HepG2 (cell line): ENCODE measurements around the gene ZBTB20. TPM values are rescaled to one million over a fixed set of nuclear protein-coding genes. Genes with fewer than 3 reads are reported as not detected.

Experiments used
- CEBPZ ChIP-seq: IDR thresholded peaks from 2 replicates; pipeline ENCODE4 v1.6.1; 2012; ENCODE audit warnings: low read length, improper control_type of control experiment
- GZF1 ChIP-seq: sonication (generic); formaldehyde crosslinking; IDR thresholded peaks from 2 replicates; pipeline ENCODE4 v1.5.1; 2020; ENCODE audit warnings: mild to moderate bottlenecking, missing genetic modification reagents
- HDAC2 ChIP-seq: sonication (generic); formaldehyde crosslinking; IDR thresholded peaks from 2 replicates; pipeline ENCODE4 v1.4.0; 2020; ENCODE audit warnings: missing genetic modification reagents
- KAT2B ChIP-seq: fragments of 150-350 bp; IDR thresholded peaks from 2 replicates; pipeline ENCODE4 v1.6.1; 2014; ENCODE audit warnings: low read depth, low read length, borderline replicate concordance
- KDM5B ChIP-seq: sonication (generic); formaldehyde crosslinking; IDR thresholded peaks from 2 replicates; pipeline ENCODE4 v1.4.0; 2020; ENCODE audit warnings: missing genetic modification reagents, mild to moderate bottlenecking, borderline replicate concordance
- KIAA2018 ChIP-seq: sonication (generic); formaldehyde crosslinking; IDR thresholded peaks from 2 replicates; pipeline ENCODE4 v1.5.0; 2020; ENCODE audit warnings: mild to moderate bottlenecking, missing genetic modification reagents, borderline replicate concordance
- KLF11 ChIP-seq: IDR thresholded peaks from 2 replicates; pipeline ENCODE4 v1.6.1; 2016; ENCODE audit warnings: missing compliant biosample characterization
- NPAS2 ChIP-seq: sonication (generic); formaldehyde crosslinking; IDR thresholded peaks from 2 replicates; pipeline ENCODE4 v1.8.0; 2022; ENCODE audit warnings: mild to moderate bottlenecking, missing genetic modification reagents, borderline replicate concordance
- TRIM22 ChIP-seq: fragments of 450-650 bp; IDR thresholded peaks from 2 replicates; pipeline ENCODE4 v1.6.1; 2017
- TSC22D2 ChIP-seq: sonication (generic); formaldehyde crosslinking; IDR thresholded peaks from 2 replicates; pipeline ENCODE4 v1.5.1; 2020; ENCODE audit warnings: missing genetic modification reagents, mild to moderate bottlenecking, borderline replicate concordance
- ZNF263 ChIP-seq: sonication (generic); formaldehyde crosslinking; IDR thresholded peaks from 2 replicates; pipeline ENCODE4 v1.4.0; 2020; ENCODE audit warnings: missing genetic modification reagents
- ZNF331 ChIP-seq: sonication (generic); formaldehyde crosslinking; IDR thresholded peaks from 2 replicates; pipeline ENCODE4 v1.4.0; 2020; ENCODE audit warnings: missing genetic modification reagents
- ZNF513 ChIP-seq: sonication (generic); formaldehyde crosslinking; conservative IDR thresholded peaks from 2 replicates; pipeline ENCODE4 v1.5.0; 2020; ENCODE audit warnings: missing genetic modification reagents
- ZNF546 ChIP-seq: sonication (generic); formaldehyde crosslinking; conservative IDR thresholded peaks from 2 replicates; pipeline ENCODE4 v1.8.1; 2023; ENCODE audit warnings: mild to moderate bottlenecking, missing genetic modification reagents
- ZNF775 ChIP-seq: sonication (generic); formaldehyde crosslinking; IDR thresholded peaks from 2 replicates; pipeline ENCODE4 v1.4.0; 2020; ENCODE audit warnings: missing genetic modification reagents, mild to moderate bottlenecking, moderate library complexity, borderline replicate concordance
- ZSCAN29 ChIP-seq: sonication (generic); formaldehyde crosslinking; conservative IDR thresholded peaks from 2 replicates; pipeline ENCODE4 v1.4.0; 2020; ENCODE audit warnings: mild to moderate bottlenecking, missing genetic modification reagents
- polyA plus RNA-seq, 8 experiments: library from polyadenylated mRNA; depleted of rRNA in 3 of 8; stranded (reverse) in 7 of 8; unstranded in 1 of 8; fragments of >200 nt; fragmentation: Illumina TruSeq in 4 of 8; extraction: Trizol in 4 of 8; gene quantifications; 2 replicates each; pipeline versions ENCODE4 v1.2.1 to v1.2.3, GENCODE V29; 2011 to 2016; ENCODE audit warnings: low read depth in 4 of 8, missing spikeins in 1 of 8, mixed read lengths in 1 of 8; ENCODE audit not compliant: insufficient read depth in 1 of 8
- total RNA-seq, 5 experiments: library from RNA; depleted of rRNA; stranded (reverse); fragments of >200 nt; fragmentation: Illumina TruSeq; extraction: Trizol; gene quantifications; 2 replicates each; pipeline ENCODE4 v1.2.3, GENCODE V29; 2016; ENCODE audit warnings: low read depth in 1 of 5

The ZBTB20 gene
- total and polyA plus RNA-seq, 2 of the 13 experiments (the other 11 are each of a cell fraction or from before 2014, with no cell fraction given), result 1.9 to 8.8 TPM

- 0 out of 2 replicates have a peak, but pooled peaks have one; percentile 36 for TF ChIP-seq HDAC2 (CRISPR knock-in tag)
- TF ChIP-seq TSC22D2, result no peak
- no peak for TF ChIP-seq NPAS2 (CRISPR knock-in tag)
- TF ChIP-seq ZNF263, result no peak
- TF ChIP-seq TRIM22, result no peak
- TF ChIP-seq KDM5B, result no peak
- TF ChIP-seq ZNF546 (CRISPR knock-in tag), result no peak
- TF ChIP-seq ZSCAN29, result no peak
- no peak for TF ChIP-seq KIAA2018 (CRISPR knock-in tag)
- no peak for TF ChIP-seq ZNF513
- peak; percentile 51; the same call in 1 of the 2 replicates for TF ChIP-seq ZNF331 (CRISPR knock-in tag)
- TF ChIP-seq KAT2B, result no peak
- TF ChIP-seq KLF11 (CRISPR knock-in tag), result no peak
- TF ChIP-seq GZF1 (CRISPR knock-in tag), result no peak
- no peak for TF ChIP-seq ZNF775
- no peak for TF ChIP-seq CEBPZ
Observed at GRCh38 chr3:114697401-114697800, 449.7 kb downstream of the ZBTB20 start (continued).
